Measurements from ENCODE around the gene VAPA. TPM values are rescaled to one million over a fixed set of nuclear protein-coding genes. Genes with fewer than 3 reads are reported as not detected.

VAPA gene
- total RNA-seq, 2 experiments from 2014 or later: 146 to 152 TPM

DNA sequence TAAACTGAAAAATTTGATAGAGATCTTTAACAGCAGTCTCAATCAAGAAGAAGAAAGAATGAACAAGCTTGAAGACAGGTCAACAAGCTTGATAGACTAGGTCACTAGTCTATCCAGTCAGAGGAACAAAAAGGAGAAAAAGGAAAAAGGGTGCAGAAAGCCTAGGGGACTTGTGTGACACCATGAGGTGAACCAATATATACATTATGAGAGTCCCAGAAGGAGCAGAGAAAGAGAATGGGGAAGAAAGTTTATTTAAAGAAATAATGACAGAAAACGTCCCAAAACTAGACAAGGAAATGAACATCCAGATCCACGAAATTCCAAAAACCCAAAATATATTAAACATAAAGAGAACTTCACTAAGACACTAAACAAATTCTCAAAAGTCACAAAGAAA is 84.5 kb downstream of the VAPA start:
- POLR2A ChIA-PET: no interaction called here
- intact Hi-C loops (cut with micrococcal nuclease): no loop called here
- DNase-seq (no peak), ATAC-seq (no peak)
- no peak overlapping the region for H3K4me3 Mint-ChIP-seq
- CTCF ChIA-PET: no interaction called here
- TF ChIP-seq, protein P1, sequence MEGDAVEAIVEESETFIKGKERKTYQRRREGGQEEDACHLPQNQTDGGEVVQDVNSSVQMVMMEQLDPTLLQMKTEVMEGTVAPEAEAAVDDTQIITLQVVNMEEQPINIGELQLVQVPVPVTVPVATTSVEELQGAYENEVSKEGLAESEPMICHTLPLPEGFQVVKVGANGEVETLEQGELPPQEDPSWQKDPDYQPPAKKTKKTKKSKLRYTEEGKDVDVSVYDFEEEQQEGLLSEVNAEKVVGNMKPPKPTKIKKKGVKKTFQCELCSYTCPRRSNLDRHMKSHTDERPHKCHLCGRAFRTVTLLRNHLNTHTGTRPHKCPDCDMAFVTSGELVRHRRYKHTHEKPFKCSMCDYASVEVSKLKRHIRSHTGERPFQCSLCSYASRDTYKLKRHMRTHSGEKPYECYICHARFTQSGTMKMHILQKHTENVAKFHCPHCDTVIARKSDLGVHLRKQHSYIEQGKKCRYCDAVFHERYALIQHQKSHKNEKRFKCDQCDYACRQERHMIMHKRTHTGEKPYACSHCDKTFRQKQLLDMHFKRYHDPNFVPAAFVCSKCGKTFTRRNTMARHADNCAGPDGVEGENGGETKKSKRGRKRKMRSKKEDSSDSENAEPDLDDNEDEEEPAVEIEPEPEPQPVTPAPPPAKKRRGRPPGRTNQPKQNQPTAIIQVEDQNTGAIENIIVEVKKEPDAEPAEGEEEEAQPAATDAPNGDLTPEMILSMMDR (IDR thresholded peaks at IDR 0.05): no peak
- no peaks in the 10 kb centered on the region for H3K36me3 Mint-ChIP-seq (ENCODE audit: low read depth)
- H3K4me1 Mint-ChIP-seq (ENCODE audit: low read depth): no peaks in the 10 kb centered on the region
- no peak overlapping the region for H3K27ac Mint-ChIP-seq
- H3K9me3 Mint-ChIP-seq: peaks cover 23% of the 10 kb centered on the region
- H3K27me3 Mint-ChIP-seq: peaks cover 3% of the 10 kb centered on the region

DNA sequence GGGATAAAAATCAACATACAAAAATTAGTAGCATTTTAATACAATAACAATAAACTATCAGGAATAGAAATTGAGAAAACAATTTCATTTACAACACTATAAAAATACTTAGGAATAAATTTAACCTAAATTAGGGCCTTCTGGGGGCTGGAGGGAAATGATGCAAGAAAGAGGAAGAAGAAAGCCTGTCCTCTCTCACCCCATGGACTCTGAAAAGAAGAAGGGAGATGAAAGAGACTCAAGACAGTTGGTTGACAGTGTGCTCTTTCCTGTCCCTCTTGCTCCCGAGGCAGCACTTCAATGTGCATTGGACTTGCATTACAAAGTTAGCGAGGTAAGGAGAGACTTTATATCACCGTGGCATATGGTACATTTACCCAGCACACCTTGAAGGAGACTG is 88.5 kb downstream of the VAPA start:
- Mint-ChIP-seq H3K27me3 (peaks cover 3% of the 10 kb centered on the region), H3K36me3 (ENCODE audit: low read depth) (no peaks in the 10 kb centered on the region), H3K9me3 (peaks cover 17% of the 10 kb centered on the region), H3K27ac (no peak overlapping the region), H3K4me3 (no peak overlapping the region), H3K4me1 (ENCODE audit: low read depth) (no peaks in the 10 kb centered on the region)
- DNase-seq (no peak), ATAC-seq (no peak)
- intact Hi-C loops (cut with micrococcal nuclease): no loop called here
- TF ChIP-seq, protein P1 (IDR thresholded peaks at IDR 0.05): no peak
- CTCF ChIA-PET: no interaction called here
- POLR2A ChIA-PET: no interaction called here

DNA sequence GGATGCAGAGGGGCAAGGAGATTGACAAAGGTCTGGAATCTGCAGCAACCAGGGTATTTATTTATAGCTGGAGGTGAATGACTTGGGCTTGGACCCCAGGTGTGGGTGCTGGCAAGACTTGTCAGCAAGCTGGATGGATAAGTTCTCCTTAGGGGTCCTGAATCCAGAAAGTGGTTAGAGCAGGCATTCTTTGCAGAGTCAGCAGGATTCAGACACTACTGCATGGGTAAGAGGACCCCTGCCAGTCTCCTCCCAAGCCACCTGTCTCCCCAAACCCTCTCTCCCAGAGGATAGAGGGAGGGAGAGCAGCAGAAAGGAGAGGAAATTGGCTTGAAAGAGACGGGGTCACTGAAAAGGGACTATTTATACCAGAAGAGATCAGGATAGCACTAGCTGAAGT is 89.5 kb downstream of the VAPA start:
- no peak for ATAC-seq
- POLR2A ChIA-PET: no interaction called here

DNA sequence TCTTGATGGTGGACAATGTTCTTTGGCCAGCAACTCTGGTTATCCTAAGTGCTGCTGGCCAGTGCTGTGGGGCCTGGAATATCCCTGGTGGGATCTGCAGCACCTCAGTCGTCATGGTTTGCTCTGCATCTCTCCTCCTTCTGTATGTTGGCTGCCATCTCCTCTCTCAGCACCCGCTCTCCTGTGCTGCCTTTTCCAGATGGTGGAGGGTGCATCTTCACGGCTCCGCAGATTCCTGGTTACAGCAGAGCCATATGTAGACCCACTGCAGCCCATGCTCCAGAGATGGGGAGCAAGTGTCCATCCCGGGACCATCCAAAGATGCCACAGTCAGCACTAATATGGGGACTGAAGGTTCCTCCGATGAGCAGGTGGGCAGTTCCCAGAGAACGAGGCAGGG is 90.0 kb downstream of the VAPA start:
- Mint-ChIP-seq H3K36me3 (ENCODE audit: low read depth) (no peaks in the 10 kb centered on the region), H3K9me3 (peaks cover 8% of the 10 kb centered on the region), H3K4me1 (ENCODE audit: low read depth) (no peaks in the 10 kb centered on the region), H3K27ac (no peak overlapping the region), H3K27me3 (peaks cover 5% of the 10 kb centered on the region), H3K4me3 (no peak overlapping the region)
- TF ChIP-seq, protein P1 (IDR thresholded peaks at IDR 0.05): no peak
- ChIA-PET POLR2A (no interaction called here), CTCF (no interaction called here)
- no peak for ATAC-seq
- DNase-seq: no peak
- intact Hi-C loops (cut with micrococcal nuclease): no loop called here

More for the DNA sequence above, 89.5 kb downstream of the VAPA start:
- H3K9me3 Mint-ChIP-seq: peaks cover 11% of the 10 kb centered on the region
- H3K27ac Mint-ChIP-seq: no peak overlapping the region
- no peaks in the 10 kb centered on the region for H3K4me1 Mint-ChIP-seq (ENCODE audit: low read depth)
- no peak for DNase-seq
- intact Hi-C loops (cut with micrococcal nuclease): no loop called here
- TF ChIP-seq, protein P1 (IDR thresholded peaks at IDR 0.05): no peak
- CTCF ChIA-PET: no interaction called here
- no peaks in the 10 kb centered on the region for H3K36me3 Mint-ChIP-seq (ENCODE audit: low read depth)
- no peak overlapping the region for H3K4me3 Mint-ChIP-seq
- H3K27me3 Mint-ChIP-seq: peaks cover 5% of the 10 kb centered on the region

DNA sequence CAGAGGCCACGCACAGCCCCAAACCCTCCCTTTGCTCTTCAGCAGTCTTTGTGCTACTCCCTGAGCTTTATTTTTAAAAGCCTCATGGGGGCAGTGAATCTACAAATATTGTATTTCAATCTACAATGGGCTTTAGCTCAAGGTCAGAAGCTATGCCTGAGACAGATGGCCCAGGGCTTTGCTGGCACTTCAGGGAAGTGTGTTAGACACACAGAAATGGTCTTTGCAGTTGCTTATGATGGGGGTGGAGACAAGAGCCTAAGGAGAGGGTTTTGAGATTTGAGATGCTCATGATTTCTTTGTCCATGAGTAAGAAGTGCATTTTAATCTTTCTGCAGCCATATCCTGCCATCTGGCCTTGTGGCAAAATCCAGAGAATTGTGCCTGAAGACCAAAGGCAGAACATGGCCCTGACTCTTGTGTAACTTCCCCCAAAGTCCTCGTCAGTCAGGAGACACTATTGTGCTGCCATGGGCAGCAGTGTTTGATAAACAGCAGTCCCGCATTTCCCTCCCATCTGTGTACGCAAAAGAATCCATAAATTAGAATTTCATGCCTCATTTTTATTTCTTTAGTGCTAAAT is 92.6 kb downstream of the VAPA start:
- CTCF ChIA-PET: no interaction called here
- Mint-ChIP-seq H3K36me3 (ENCODE audit: low read depth) (no peaks in the 10 kb centered on the region), H3K4me3 (no peak overlapping the region), H3K27me3 (peaks cover 5% of the 10 kb centered on the region), H3K27ac (no peak overlapping the region), H3K4me1 (ENCODE audit: low read depth) (no peaks in the 10 kb centered on the region), H3K9me3 (no peaks in the 10 kb centered on the region)
- intact Hi-C loops (cut with micrococcal nuclease): no loop called here
- TF ChIP-seq, protein P1 (IDR thresholded peaks at IDR 0.05): no peak
- ATAC-seq (no peak), DNase-seq (no peak)
- POLR2A ChIA-PET: no interaction called here

Measured in activated CD8-positive, alpha-beta T cell treated with anti-CD3 and anti-CD28 coated beads for 36 hours (primary cell).